H1 (cell line): ENCODE data around the gene DHTKD1. TPM values are rescaled to one million over a fixed set of nuclear protein-coding genes. Genes with fewer than 3 reads are reported as not detected.

ENCODE experiments used
- BACH1 ChIP-seq: IDR thresholded peaks from 2 replicates; pipeline ENCODE4 v1.6.1; 2012; ENCODE audit warnings: low read length, improper control_type of control experiment
- CHD7 ChIP-seq: fragments of 300-600 bp; sonication (generic); IDR thresholded peaks from 2 replicates; pipeline ENCODE4 v1.7.1; 2012; ENCODE audit warnings: low read length, moderate library complexity, mild to moderate bottlenecking, inconsistent platforms; ENCODE audit not compliant: insufficient replicate concordance
- JUND ChIP-seq: IDR thresholded peaks from 2 replicates; pipeline ENCODE4 v1.6.1; 2011; ENCODE audit warnings: mild to moderate bottlenecking, improper control_type of control experiment, low read length
- MAFK ChIP-seq: IDR thresholded peaks from 2 replicates; pipeline ENCODE4 v1.6.1; 2012; ENCODE audit warnings: low read depth, mild to moderate bottlenecking, improper control_type of control experiment, low read length
- RFX5 ChIP-seq: IDR thresholded peaks from 2 replicates; pipeline ENCODE4 v1.6.1; 2011; ENCODE audit warnings: low read depth, low read length, improper control_type of control experiment, borderline replicate concordance
- polyA plus RNA-seq, 7 experiments: library from polyadenylated mRNA; depleted of rRNA in 3 of 7; stranded (reverse) in 5 of 7; unstranded in 2 of 7; fragments of >200 nt in 5 of 7; fragments of 200-250 nt in 2 of 7; gene quantifications; 1 replicate in 5 of 7; 2 replicates in 1 of 7; 4 replicates in 1 of 7; pipeline versions ENCODE4 v1.2.1 to v1.2.3, GENCODE V29; 2011 to 2013; ENCODE audit warnings: missing spikeins in 2 of 7, mixed read lengths in 2 of 7
- total RNA-seq: library from RNA; stranded (reverse); fragmentation: NEBNext Ultra II Directional; extraction: Animal tissue kit (Norgen Biotek cat#: 25700); gene quantifications from 2 replicates; pipeline ENCODE4 v1.2.1, GENCODE V29; 2021
- TF ChIP-seq, protein P1 (sequence below): IDR thresholded peaks from 2 replicates; pipeline ENCODE4 v1.6.1; 2012; ENCODE audit warnings: inconsistent platforms

DHTKD1 gene
- total and polyA plus RNA-seq, 2 of the 8 experiments (the other 6 are each of a cell fraction or from before 2014, with no cell fraction given): 49.8 to 74.9 TPM

DNA sequence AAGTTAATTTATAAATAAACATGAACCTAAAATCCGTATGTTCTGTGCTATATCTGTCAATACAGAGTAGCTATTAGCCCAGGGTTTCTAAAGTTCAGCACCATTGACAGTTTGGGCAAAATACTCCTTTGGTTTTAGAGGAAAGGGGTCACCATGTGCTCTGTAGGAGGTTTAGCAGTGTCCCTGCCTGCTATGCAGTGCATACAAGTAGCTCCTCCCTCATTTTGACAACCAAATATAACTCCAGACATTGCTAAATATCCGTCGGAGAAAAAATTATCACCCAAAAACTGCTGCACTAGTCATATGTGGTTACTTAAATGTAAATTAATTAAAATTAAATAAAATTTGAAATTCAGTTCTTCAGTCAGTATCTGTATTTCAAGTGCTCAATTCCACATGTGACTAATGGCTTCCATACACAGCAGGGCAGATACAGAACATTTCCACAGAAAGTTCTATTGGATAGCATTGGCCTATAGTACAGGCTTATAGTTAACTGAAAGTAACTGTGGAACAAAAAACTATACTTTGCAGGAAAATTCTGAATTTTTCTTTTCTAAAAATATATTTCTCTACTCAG, 32.6 kb upstream of the DHTKD1 start (continued):
- TF ChIP-seq CHD7: no peak
- TF ChIP-seq RFX5: no peak
- TF ChIP-seq MAFK: no peak
- no peak for TF ChIP-seq JUND
- TF ChIP-seq BACH1: no peak
- TF ChIP-seq, protein P1, sequence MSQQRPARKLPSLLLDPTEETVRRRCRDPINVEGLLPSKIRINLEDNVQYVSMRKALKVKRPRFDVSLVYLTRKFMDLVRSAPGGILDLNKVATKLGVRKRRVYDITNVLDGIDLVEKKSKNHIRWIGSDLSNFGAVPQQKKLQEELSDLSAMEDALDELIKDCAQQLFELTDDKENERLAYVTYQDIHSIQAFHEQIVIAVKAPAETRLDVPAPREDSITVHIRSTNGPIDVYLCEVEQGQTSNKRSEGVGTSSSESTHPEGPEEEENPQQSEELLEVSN: no peak
